Calu3 (cell line): ENCODE results near the gene ATRX. TPM values are rescaled to one million over a fixed set of nuclear protein-coding genes. Genes with fewer than 3 reads are reported as not detected.
"Not testable (repeated sequence)": the region's sequence is repeated elsewhere in the genome, so short reads cannot be mapped to it uniquely, and the experiment has no call there.

Source experiments
- BruUV-seq: library from RNA; stranded (reverse); fragments of 400-500 nt; replicated peaks from 2 replicates; lab custom pipeline; 2021; lab: Mats Ljungman, UMichigan
- CTCF ChIA-PET: fragments of 300-600 bp; sonication (Branson Sonifier 250); formaldehyde crosslinking; loops from one replicate; lab custom pipeline; 2022; ENCODE audit warnings: antibody characterized with exemption; lab: Charles Lee
- DNase-seq: peaks from one replicate; pipeline ENCODE4 v3.0.0; 2022
- H3K27ac Mint-ChIP-seq: one replicate; pipeline ENCODE4 v1.8.0; 2022; ENCODE audit warnings: mixed read lengths; ENCODE audit not compliant: unreplicated experiment
- H3K27me3 Mint-ChIP-seq: one replicate; pipeline ENCODE4 v1.8.0; 2022; ENCODE audit warnings: mixed read lengths; ENCODE audit not compliant: unreplicated experiment
- H3K36me3 Mint-ChIP-seq: one replicate; pipeline ENCODE4 v1.8.0; 2022; ENCODE audit warnings: mild to moderate bottlenecking, moderate library complexity, mixed read lengths; ENCODE audit not compliant: insufficient read depth, unreplicated experiment
- H3K4me1 Mint-ChIP-seq: one replicate; pipeline ENCODE4 v1.8.0; 2022; ENCODE audit warnings: mild to moderate bottlenecking, low read depth, mixed read lengths; ENCODE audit not compliant: unreplicated experiment
- H3K4me3 Mint-ChIP-seq: one replicate; pipeline ENCODE4 v1.8.0; 2022; ENCODE audit warnings: mild to moderate bottlenecking, low read depth, moderate library complexity, mixed read lengths; ENCODE audit not compliant: unreplicated experiment
- H3K9me3 Mint-ChIP-seq: one replicate; pipeline ENCODE4 v1.8.0; 2022; ENCODE audit warnings: low read depth, mixed read lengths; ENCODE audit not compliant: unreplicated experiment
- CTCF ChIP-seq: fragments of 200-600 bp; IDR thresholded peaks from one replicate; pipeline ENCODE4 v1.8.0; 2022; ENCODE audit warnings: antibody characterized with exemption; ENCODE audit not compliant: unreplicated experiment
- intact Hi-C: fragments of 100-400 bp; cut with micrococcal nuclease; formaldehyde crosslinking; loops from one replicate; pipeline ENCODE4 v1.10.0; 2022; ENCODE audit not compliant: unreplicated experiment
- total RNA-seq: library from RNA; stranded (reverse); gene quantifications from 2 replicates; pipeline ENCODE4 v1.2.3, GENCODE V29; 2022

ATRX gene
- total RNA-seq, 1 experiment from 2014 or later, result 116 TPM

- Mint-ChIP-seq H3K36me3 (peaks cover 9% of the 10 kb centered on the region), H3K4me3 (peak overlapping the region; percentile 32), H3K4me1 (peaks cover 16% of the 10 kb centered on the region), H3K27me3 (no peaks in the 10 kb centered on the region), H3K27ac (peak overlapping the region; percentile 58), H3K9me3 (no peaks in the 10 kb centered on the region)
- no peak for TF ChIP-seq CTCF
- no TSS peak for BruUV-seq
- no peak for DNase-seq
- intact Hi-C loops, result loop anchor here (10.0 kb wide), 1 partner anchor 93 kb away; the partner anchor contains the start of gene ATRX
- CTCF ChIA-PET, result no interaction called here
Measured at GRCh38 chrX:77691916-77692315, 94.1 kb downstream of the ATRX start.

- BruUV-seq, result no TSS peak
Measured at GRCh38 chrX:77689376-77689775, 96.6 kb downstream of the ATRX start.

DNA sequence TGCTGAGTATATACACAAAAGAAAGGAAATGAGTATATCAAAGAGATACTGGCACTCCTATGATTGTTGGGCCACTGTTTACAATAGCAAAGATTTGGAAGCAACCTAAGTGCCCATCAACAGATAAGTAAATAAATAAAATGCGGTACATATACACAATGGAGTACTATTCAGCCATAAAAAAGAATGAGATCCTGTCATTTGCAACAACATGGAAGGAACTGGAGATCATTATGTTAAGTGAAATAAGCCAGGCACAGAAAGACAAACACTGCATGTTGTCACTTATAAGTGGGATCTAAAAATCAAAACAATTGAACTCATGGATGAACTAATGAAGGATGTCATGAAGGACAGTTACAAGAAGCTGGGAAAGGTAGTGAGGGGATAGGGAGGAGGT, 100.3 kb downstream of the ATRX start:
- H3K27ac Mint-ChIP-seq, intact Hi-C loops, H3K27me3 Mint-ChIP-seq, H3K9me3 Mint-ChIP-seq, DNase-seq, BruUV-seq, H3K4me1 Mint-ChIP-seq, H3K4me3 Mint-ChIP-seq, CTCF ChIA-PET: not testable (repeated sequence)
- H3K36me3 Mint-ChIP-seq, result peaks cover 31% of the 10 kb centered on the region

More at GRCh38 chrX:77689376-77689775, 96.6 kb downstream of the ATRX start:
- no peaks in the 10 kb centered on the region for H3K9me3 Mint-ChIP-seq
- no peak overlapping the region for H3K27ac Mint-ChIP-seq
- no peak for DNase-seq
- intact Hi-C loops, result no loop called here
- no peaks in the 10 kb centered on the region for H3K27me3 Mint-ChIP-seq
- peaks cover 16% of the 10 kb centered on the region for H3K4me1 Mint-ChIP-seq
- H3K36me3 Mint-ChIP-seq, result peaks cover 17% of the 10 kb centered on the region
- H3K4me3 Mint-ChIP-seq, result no peak overlapping the region
- TF ChIP-seq CTCF, result no peak
- CTCF ChIA-PET, result no interaction called here

DNA sequence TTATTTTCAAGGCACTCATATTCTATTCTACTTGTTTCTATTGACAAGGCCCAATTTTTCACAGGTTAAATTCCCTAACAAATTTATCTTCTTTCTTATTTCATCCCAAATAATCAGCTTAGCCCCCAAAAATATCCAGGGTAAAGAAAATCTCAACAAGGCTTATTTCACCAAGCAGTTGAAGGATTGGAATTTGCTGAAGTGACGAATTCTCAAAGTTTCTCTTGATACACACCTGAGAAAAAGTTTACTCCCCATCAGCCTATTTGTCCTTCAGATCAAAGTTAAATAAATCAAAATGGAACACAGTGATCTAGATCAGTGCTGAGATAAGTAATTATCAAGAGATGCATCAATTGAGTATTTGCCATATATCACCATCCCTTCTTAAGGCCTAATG, 106.9 kb downstream of the ATRX start:
- Mint-ChIP-seq H3K27me3 (no peaks in the 10 kb centered on the region), H3K27ac (no peak overlapping the region), H3K36me3 (peaks cover 12% of the 10 kb centered on the region), H3K4me1 (no peaks in the 10 kb centered on the region), H3K4me3 (no peak overlapping the region), H3K9me3 (no peaks in the 10 kb centered on the region)
- no TSS peak for BruUV-seq
- CTCF ChIA-PET, result no interaction called here
- no peak for DNase-seq
- intact Hi-C loops, result no loop called here
- TF ChIP-seq CTCF, result no peak

- no peaks in the 10 kb centered on the region for H3K27me3 Mint-ChIP-seq
- H3K4me3 Mint-ChIP-seq, result no peak overlapping the region
- peaks cover 8% of the 10 kb centered on the region for H3K4me1 Mint-ChIP-seq
- no peak overlapping the region for H3K27ac Mint-ChIP-seq
- CTCF ChIA-PET, result no interaction called here
- TF ChIP-seq CTCF, result no peak
- BruUV-seq, result no TSS peak
- DNase-seq, result no peak
- H3K9me3 Mint-ChIP-seq, result no peaks in the 10 kb centered on the region
- intact Hi-C loops, result no loop called here
- peaks cover 6% of the 10 kb centered on the region for H3K36me3 Mint-ChIP-seq
Measured at GRCh38 chrX:77675986-77676385, 110.0 kb downstream of the ATRX start.
